Gastroesophageal sphincter (tissue), 3 donors: ENCODE results near the gene HOXC12.

ENCODE experiments used
- EP300 ChIP-seq: sonication (generic); formaldehyde crosslinking; IDR thresholded peaks from one replicate; pipeline ENCODE4 v1.6.1; 2017; ENCODE audit warnings: antibody characterized with exemption, mild to moderate bottlenecking
- POLR2A ChIP-seq, 2 donors: fragments of 450-650 bp; IDR thresholded peaks; one replicate each; pipeline ENCODE4 v1.6.1; 2017; ENCODE audit warnings: antibody characterized with exemption in 2 of 2, mild to moderate bottlenecking in 2 of 2, moderate library complexity in 1 of 2
- POLR2AphosphoS5 ChIP-seq: sonication (generic); formaldehyde crosslinking; IDR thresholded peaks from one replicate; pipeline ENCODE4 v1.6.1; 2017; ENCODE audit warnings: antibody characterized with exemption
- TF ChIP-seq, protein P1 (sequence below), 4 experiments: fragments of 200-600 bp in 2 of 4; fragments of 450-650 bp in 2 of 4; sonication (generic) in 1 of 4; IDR thresholded peaks; one replicate each; pipeline ENCODE4 v1.5.1; 2017 to 2019; ENCODE audit warnings: antibody characterized with exemption in 4 of 4, mild to moderate bottlenecking in 2 of 4, moderate library complexity in 2 of 4

DNA sequence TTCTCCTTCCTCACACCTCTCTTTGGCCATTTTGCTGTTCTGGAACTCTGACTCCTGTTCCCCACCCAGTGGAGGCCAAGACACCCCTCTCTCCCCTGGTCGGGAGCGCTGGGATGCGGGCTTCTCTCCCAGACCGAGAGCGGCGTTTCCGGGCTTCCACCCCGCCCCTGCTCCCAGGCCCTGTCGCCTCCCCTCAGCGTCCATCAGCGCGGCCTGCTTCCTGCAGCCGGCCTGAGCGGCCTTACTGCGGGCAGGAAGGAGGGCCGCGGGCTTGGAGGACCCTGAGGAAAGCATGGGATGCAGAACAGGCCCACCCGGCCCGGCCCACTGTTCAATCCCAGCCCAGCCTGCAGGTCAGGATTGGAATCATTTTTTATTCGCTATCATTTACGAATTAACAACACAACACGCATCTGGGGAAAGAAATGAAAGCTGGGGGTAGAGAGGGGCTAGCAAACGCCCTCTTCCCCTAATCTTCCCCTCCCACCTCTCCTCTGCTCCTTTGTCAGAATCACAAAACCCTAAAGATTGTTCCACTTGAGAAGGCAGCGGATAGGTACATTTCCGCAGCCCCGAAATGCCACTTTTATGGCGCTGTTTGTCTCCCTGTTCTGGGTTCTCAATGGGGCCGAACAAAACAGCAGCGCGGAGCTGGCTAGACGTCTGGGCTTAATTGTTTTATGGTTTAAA, 50.3 kb downstream of the HOXC12 start:
- TF ChIP-seq, protein P1, sequence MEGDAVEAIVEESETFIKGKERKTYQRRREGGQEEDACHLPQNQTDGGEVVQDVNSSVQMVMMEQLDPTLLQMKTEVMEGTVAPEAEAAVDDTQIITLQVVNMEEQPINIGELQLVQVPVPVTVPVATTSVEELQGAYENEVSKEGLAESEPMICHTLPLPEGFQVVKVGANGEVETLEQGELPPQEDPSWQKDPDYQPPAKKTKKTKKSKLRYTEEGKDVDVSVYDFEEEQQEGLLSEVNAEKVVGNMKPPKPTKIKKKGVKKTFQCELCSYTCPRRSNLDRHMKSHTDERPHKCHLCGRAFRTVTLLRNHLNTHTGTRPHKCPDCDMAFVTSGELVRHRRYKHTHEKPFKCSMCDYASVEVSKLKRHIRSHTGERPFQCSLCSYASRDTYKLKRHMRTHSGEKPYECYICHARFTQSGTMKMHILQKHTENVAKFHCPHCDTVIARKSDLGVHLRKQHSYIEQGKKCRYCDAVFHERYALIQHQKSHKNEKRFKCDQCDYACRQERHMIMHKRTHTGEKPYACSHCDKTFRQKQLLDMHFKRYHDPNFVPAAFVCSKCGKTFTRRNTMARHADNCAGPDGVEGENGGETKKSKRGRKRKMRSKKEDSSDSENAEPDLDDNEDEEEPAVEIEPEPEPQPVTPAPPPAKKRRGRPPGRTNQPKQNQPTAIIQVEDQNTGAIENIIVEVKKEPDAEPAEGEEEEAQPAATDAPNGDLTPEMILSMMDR (IDR thresholded peaks at IDR 0.05) = no peak
- TF ChIP-seq POLR2A (IDR thresholded peaks at IDR 0.05) (no peak), POLR2AphosphoS5 (no peak), EP300 (no peak)
